Nephron (organoid): ENCODE data around the gene C11orf21.

Experiments
- H3K27ac Mint-ChIP-seq, 3 experiments: 2 replicates each; pipeline ENCODE4 v1.8.0; 2020; ENCODE audit warnings: mixed read lengths in 3 of 3, mild to moderate bottlenecking in 2 of 3, moderate library complexity in 1 of 3
- H3K27me3 Mint-ChIP-seq: 2 replicates; pipeline ENCODE4 v1.8.0; 2021; ENCODE audit warnings: low read depth, mild to moderate bottlenecking, moderate library complexity, mixed read lengths
- H3K36me3 Mint-ChIP-seq: 2 replicates; pipeline ENCODE4 v1.8.0; 2020; ENCODE audit warnings: low read depth, mixed read lengths
- H3K4me1 Mint-ChIP-seq: 2 replicates; pipeline ENCODE4 v1.8.0; 2020; ENCODE audit warnings: mixed read lengths
- H3K4me3 Mint-ChIP-seq, 3 experiments: 2 replicates each; pipeline ENCODE4 v1.8.0; 2020; ENCODE audit warnings: mild to moderate bottlenecking in 3 of 3, mixed read lengths in 3 of 3, moderate library complexity in 2 of 3
- H3K9me3 Mint-ChIP-seq: 2 replicates; pipeline ENCODE4 v1.8.0; 2020; ENCODE audit warnings: mixed read lengths
- TF ChIP-seq, protein P1 (sequence below), 3 experiments: fragments of 200-600 bp; sonication (generic); IDR thresholded peaks; one replicate each; pipeline ENCODE4 v1.5.0; 2021; ENCODE audit warnings: antibody characterized with exemption in 3 of 3; ENCODE audit not compliant: unreplicated experiment in 3 of 3

The C11orf21 gene

DNA sequence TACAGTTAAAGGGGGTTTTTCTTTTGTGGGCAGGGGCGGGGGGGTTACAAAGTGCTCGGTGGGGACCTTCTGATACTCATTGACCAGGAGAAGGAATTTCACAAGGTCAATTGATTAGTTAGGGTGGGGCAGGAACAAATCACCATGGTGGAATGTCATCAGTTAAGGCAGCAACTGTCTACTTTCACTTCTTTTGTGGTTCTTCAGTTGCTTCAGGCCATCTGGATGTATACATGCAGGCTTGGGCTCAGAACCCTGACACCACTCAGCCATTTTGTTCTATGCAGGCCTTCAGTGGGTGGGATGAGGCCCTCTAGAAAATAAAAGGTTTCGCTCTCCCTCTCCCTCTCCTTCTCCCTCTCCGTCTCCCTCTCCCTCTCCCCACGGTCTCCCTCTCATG is 29.7 kb upstream of the C11orf21 start:
- H3K36me3 Mint-ChIP-seq: no peaks in the 10 kb centered on the region
- H3K4me3 Mint-ChIP-seq: no peak overlapping the region
- H3K9me3 Mint-ChIP-seq: peaks cover 19% of the 10 kb centered on the region
- peaks cover under 1% of the 10 kb centered on the region for H3K27me3 Mint-ChIP-seq
- TF ChIP-seq, protein P1, sequence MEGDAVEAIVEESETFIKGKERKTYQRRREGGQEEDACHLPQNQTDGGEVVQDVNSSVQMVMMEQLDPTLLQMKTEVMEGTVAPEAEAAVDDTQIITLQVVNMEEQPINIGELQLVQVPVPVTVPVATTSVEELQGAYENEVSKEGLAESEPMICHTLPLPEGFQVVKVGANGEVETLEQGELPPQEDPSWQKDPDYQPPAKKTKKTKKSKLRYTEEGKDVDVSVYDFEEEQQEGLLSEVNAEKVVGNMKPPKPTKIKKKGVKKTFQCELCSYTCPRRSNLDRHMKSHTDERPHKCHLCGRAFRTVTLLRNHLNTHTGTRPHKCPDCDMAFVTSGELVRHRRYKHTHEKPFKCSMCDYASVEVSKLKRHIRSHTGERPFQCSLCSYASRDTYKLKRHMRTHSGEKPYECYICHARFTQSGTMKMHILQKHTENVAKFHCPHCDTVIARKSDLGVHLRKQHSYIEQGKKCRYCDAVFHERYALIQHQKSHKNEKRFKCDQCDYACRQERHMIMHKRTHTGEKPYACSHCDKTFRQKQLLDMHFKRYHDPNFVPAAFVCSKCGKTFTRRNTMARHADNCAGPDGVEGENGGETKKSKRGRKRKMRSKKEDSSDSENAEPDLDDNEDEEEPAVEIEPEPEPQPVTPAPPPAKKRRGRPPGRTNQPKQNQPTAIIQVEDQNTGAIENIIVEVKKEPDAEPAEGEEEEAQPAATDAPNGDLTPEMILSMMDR (IDR thresholded peaks at IDR 0.05; ENCODE audit: unreplicated experiment in 3 of 3): no peak
- no peaks in the 10 kb centered on the region for H3K4me1 Mint-ChIP-seq
- no peak overlapping the region for H3K27ac Mint-ChIP-seq

DNA sequence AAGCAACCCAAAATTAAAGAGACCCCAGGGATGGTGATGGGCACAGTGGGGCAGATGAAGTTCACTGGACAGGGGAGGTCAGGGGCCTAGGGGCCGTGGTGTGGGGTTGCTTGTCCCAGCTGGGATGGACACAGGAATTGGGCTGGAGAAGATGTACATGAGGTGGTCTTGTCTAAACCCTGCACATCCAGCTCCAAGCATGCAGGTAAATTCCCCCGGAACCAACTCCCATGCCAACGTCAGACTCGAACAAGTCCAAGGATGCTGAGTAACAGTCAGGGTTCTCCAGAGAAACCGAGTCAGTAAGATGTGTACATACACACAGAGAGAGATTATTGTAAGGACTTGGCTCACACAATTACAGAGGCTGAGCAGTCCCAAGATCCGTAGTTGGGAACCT is 29.0 kb upstream of the C11orf21 start:
- Mint-ChIP-seq H3K4me1 (no peaks in the 10 kb centered on the region), H3K4me3 (no peak overlapping the region), H3K27ac (no peak overlapping the region), H3K27me3 (no peaks in the 10 kb centered on the region), H3K9me3 (peaks cover 19% of the 10 kb centered on the region), H3K36me3 (no peaks in the 10 kb centered on the region)
- TF ChIP-seq, protein P1 (IDR thresholded peaks at IDR 0.05; ENCODE audit: unreplicated experiment in 3 of 3): no peak

DNA sequence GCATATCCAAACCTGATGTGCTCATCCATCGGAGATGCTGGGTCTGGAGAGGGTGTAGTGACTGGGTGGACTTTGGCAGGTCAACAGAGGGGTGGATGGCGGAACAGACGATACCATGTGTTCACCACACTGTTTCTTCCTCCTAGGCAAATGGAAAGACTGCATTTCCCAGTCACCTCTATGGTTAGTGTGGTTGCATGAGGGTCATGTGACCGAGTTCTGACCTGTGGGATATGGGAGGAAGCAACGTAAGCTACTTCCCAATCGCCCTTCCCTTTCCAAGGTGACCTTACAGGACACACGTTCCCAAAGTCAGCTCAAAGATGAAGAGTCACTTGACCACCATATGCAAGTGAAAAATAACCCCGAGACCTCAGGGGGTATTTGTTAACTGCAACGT is 27.8 kb upstream of the C11orf21 start:
- no peaks in the 10 kb centered on the region for H3K36me3 Mint-ChIP-seq
- H3K4me1 Mint-ChIP-seq: no peaks in the 10 kb centered on the region

DNA sequence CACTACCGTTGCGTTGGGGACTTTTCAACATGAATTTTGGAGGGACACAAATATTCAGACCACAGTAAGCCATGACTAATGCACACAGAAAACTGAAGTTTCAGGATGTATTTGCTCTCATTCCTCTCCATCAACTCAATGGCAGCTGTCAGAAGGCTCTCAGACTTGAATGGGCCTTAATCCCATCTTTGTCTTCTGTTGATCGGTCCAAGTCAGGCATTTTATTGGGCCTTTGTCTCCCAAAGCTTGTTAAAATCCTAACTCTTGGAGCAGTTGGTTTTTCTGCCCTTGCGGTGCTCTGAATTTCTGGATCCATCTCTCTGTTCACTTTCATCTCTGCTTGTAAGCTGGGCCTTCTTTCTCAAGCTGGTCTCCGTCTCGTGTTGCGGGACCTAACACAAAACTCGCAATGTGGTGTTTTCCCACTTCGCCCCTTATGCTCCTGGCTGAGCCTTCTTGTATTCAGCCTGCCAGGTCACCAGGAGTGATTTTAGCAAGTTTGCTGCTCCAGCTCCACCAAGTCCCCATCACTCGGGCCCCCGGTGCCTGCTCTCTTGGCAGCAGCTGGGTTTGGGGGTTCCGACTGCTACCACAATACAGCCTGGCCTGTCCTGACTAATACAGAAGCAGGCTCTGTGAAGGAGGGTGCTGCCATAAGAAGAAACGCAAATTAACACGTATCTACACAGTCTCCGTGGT is 27.1 kb upstream of the C11orf21 start:
- peaks cover 17% of the 10 kb centered on the region for H3K9me3 Mint-ChIP-seq
- no peak overlapping the region for H3K27ac Mint-ChIP-seq
- H3K36me3 Mint-ChIP-seq: no peaks in the 10 kb centered on the region
- H3K4me1 Mint-ChIP-seq: no peaks in the 10 kb centered on the region
- TF ChIP-seq, protein P1 (IDR thresholded peaks at IDR 0.05; ENCODE audit: unreplicated experiment in 3 of 3): no peak
- H3K27me3 Mint-ChIP-seq: no peaks in the 10 kb centered on the region
- no peak overlapping the region for H3K4me3 Mint-ChIP-seq

More for the DNA sequence above, 27.8 kb upstream of the C11orf21 start:
- H3K9me3 Mint-ChIP-seq: peaks cover 17% of the 10 kb centered on the region
- no peak overlapping the region for H3K4me3 Mint-ChIP-seq
- TF ChIP-seq, protein P1 (IDR thresholded peaks at IDR 0.05; ENCODE audit: unreplicated experiment in 3 of 3): no peak
- H3K27ac Mint-ChIP-seq: no peak overlapping the region
- H3K27me3 Mint-ChIP-seq: no peaks in the 10 kb centered on the region

DNA sequence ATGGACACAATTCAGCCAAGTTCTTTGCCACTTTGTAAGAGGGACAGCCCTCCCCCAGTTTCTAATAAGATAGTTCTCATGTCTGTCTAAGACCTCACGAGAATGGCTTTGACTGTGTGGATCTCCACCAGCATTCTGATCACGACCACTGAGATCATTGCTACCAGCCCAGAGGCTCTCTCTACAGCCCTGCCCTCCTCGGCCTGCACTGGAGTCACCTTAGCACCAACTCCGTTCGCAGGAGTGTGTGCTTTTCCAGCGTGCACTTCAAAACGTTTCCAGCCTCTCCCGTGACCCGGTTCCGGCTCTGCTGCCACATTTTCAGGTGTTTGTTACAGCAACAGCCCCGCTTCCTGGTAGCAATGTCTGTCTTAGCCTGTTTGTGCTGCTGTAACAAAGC is 26.3 kb upstream of the C11orf21 start:
- H3K36me3 Mint-ChIP-seq: no peaks in the 10 kb centered on the region
- no peak overlapping the region for H3K27ac Mint-ChIP-seq
- H3K4me3 Mint-ChIP-seq: no peak overlapping the region
- H3K4me1 Mint-ChIP-seq: no peaks in the 10 kb centered on the region
- TF ChIP-seq, protein P1 (IDR thresholded peaks at IDR 0.05; ENCODE audit: unreplicated experiment in 3 of 3): no peak
- no peaks in the 10 kb centered on the region for H3K27me3 Mint-ChIP-seq
- peaks cover 22% of the 10 kb centered on the region for H3K9me3 Mint-ChIP-seq

DNA sequence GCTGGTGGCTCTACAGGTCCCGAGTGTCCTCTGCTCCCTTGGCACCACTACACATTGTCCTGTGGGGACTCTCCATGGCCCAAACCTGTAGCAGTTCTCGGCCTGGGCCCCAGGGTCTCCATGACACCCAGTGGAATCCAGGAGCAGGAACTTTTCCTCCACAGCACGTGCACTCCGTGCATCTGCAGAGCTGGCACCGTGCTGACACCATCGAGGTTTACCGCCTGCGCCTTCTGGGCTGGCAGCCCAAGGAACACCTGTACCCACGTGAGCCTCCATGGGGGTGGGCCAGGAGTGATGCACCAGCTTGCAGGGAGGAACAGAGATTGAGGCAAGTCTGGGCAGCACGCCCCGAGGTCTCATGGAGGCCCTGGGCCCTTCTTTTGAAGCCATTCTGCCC is 25.3 kb upstream of the C11orf21 start:
- TF ChIP-seq, protein P1 (IDR thresholded peaks at IDR 0.05; ENCODE audit: unreplicated experiment in 3 of 3): no peak
- Mint-ChIP-seq H3K9me3 (peaks cover 31% of the 10 kb centered on the region), H3K36me3 (peaks cover 3% of the 10 kb centered on the region), H3K27ac (no peak overlapping the region), H3K4me3 (no peak overlapping the region), H3K4me1 (no peaks in the 10 kb centered on the region), H3K27me3 (no peaks in the 10 kb centered on the region)
